OCI-LY7 (cell line): ENCODE results near the gene EIF5A.

Experiments
- EZH2phosphoT487 ChIP-seq: fragments of 200-600 bp; sonication (generic); IDR thresholded peaks from 2 replicates; pipeline ENCODE4 v1.6.1; 2018; ENCODE audit warnings: low read depth, borderline replicate concordance, mild to moderate bottlenecking, mixed run types, antibody characterized with exemption, low read length, moderate library complexity, mixed read lengths
- TF ChIP-seq, protein P1 (sequence below): fragments of 200-600 bp; sonication (generic); conservative IDR thresholded peaks from 2 replicates; pipeline ENCODE4 v1.5.1; 2014; ENCODE audit warnings: mild to moderate bottlenecking, antibody characterized with exemption, low read length, moderate library complexity, mixed read lengths

DNA sequence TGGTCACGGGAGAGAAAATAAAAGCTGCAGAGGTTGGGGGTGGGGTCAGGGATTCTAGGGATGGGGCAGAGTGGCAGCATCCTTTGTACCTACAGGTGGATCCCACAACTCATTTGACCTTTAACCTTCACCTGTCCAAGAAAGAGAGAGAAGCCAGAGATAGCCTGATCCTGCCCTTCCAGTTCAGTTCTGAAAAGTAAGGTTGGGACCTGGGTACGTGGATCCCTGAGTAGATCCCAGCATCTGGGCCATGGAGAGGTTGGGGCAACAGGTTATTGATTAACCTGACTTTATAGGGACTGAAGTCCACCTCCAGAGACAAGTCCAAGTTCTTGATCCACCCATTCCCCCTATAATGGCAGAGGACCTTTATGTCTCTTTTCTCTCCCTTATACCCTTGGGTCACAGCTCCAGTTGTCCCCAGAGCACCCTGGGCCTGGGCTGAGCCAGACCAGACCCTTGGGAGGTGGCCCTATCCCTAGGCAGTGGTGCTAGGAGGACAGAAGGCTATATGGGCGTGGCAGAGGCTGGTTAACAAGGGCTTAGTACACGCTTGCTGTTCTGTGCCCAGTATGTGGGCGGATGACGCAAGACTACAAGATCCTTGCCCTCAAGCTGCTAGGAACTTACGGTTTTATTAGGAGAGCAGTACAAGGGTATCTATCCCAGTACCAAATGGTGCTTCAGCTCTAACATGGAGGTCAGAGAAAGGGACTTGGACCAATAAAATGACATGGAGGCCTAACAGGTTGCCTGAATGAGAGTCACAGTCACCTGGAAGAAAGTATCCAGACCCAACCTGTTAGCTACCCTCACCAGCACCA lies 48.5 kb upstream of the EIF5A start:
- TF ChIP-seq, protein P1, sequence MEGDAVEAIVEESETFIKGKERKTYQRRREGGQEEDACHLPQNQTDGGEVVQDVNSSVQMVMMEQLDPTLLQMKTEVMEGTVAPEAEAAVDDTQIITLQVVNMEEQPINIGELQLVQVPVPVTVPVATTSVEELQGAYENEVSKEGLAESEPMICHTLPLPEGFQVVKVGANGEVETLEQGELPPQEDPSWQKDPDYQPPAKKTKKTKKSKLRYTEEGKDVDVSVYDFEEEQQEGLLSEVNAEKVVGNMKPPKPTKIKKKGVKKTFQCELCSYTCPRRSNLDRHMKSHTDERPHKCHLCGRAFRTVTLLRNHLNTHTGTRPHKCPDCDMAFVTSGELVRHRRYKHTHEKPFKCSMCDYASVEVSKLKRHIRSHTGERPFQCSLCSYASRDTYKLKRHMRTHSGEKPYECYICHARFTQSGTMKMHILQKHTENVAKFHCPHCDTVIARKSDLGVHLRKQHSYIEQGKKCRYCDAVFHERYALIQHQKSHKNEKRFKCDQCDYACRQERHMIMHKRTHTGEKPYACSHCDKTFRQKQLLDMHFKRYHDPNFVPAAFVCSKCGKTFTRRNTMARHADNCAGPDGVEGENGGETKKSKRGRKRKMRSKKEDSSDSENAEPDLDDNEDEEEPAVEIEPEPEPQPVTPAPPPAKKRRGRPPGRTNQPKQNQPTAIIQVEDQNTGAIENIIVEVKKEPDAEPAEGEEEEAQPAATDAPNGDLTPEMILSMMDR = no peak
- TF ChIP-seq EZH2phosphoT487 = no peak
